ENCODE measurements around the gene GLIPR1L1.
"Not testable (repeated sequence)": the region's sequence is repeated elsewhere in the genome, so short reads cannot be mapped to it uniquely, and the experiment has no call there.

Gene GLIPR1L1

GRCh38 chr12:75329918-75330826, 4.3 kb upstream of the GLIPR1L1 start, which contains the start of gene CAPS2:
TSS of gene CAPS2 (minus strand) at chr12:75330324. CDS start at chr12:75326498, 3,826 bp downstream.
- peaks cover 16% of the 10 kb centered on the region for H3K4me1 Mint-ChIP-seq
- DNase-seq (ENCODE audit: low spot score in 2 of 2): peak; percentile 51 to 80
- peak within 1 kb of the TSS; percentile 75 for H3K4me3 Mint-ChIP-seq

GRCh38 chr12:75337905-75338304, 3.4 kb downstream of the GLIPR1L1 start:
- DNase-seq (ENCODE audit: low spot score in 2 of 2): no peak

More at GRCh38 chr12:75329918-75330826, 4.3 kb upstream of the GLIPR1L1 start, which contains the start of gene CAPS2:
- no peaks in the 10 kb centered on the region for H3K9me3 Mint-ChIP-seq
- H3K27ac Mint-ChIP-seq: no peak within 1 kb of the TSS
- no peaks in the 10 kb centered on the region for H3K36me3 Mint-ChIP-seq
- ATAC-seq: peak; percentile 73

GRCh38 chr12:75341873-75342272, 7.4 kb downstream of the GLIPR1L1 start:
- no peak overlapping the region for H3K4me3 Mint-ChIP-seq
- H3K9me3 Mint-ChIP-seq: no peaks in the 10 kb centered on the region
- DNase-seq (ENCODE audit: low spot score in 2 of 2) (no peak), ATAC-seq (no peak)
- H3K27ac Mint-ChIP-seq: no peak overlapping the region
- peaks cover 8% of the 10 kb centered on the region for H3K4me1 Mint-ChIP-seq
- H3K36me3 Mint-ChIP-seq: no peaks in the 10 kb centered on the region

More at GRCh38 chr12:75337905-75338304, 3.4 kb downstream of the GLIPR1L1 start:
- peaks cover 12% of the 10 kb centered on the region for H3K4me1 Mint-ChIP-seq
- no peak for ATAC-seq
- no peak overlapping the region for H3K27ac Mint-ChIP-seq
- no peaks in the 10 kb centered on the region for H3K36me3 Mint-ChIP-seq
- no peak overlapping the region for H3K4me3 Mint-ChIP-seq
- H3K9me3 Mint-ChIP-seq: no peaks in the 10 kb centered on the region

- ATAC-seq (no peak), DNase-seq (ENCODE audit: low spot score in 2 of 2) (no peak)
- H3K36me3 Mint-ChIP-seq: no peaks in the 10 kb centered on the region
- no peak overlapping the region for H3K27ac Mint-ChIP-seq
- H3K4me1 Mint-ChIP-seq: peaks cover 5% of the 10 kb centered on the region
- H3K4me3 Mint-ChIP-seq: no peak overlapping the region
- H3K9me3 Mint-ChIP-seq: no peaks in the 10 kb centered on the region
These were observed 11.1 kb downstream of the GLIPR1L1 start for GRCh38 chr12:75345531-75345930.

GRCh38 chr12:75346215-75346614, 11.7 kb downstream of the GLIPR1L1 start:
- H3K27ac Mint-ChIP-seq: peak overlapping the region; percentile 23
- ATAC-seq: peak; percentile 99
- not testable (repeated sequence) for H3K4me1 Mint-ChIP-seq; H3K36me3 Mint-ChIP-seq; H3K9me3 Mint-ChIP-seq; H3K4me3 Mint-ChIP-seq; DNase-seq (ENCODE audit: low spot score in 2 of 2)

- DNase-seq (ENCODE audit: low spot score in 2 of 2) (no peak), ATAC-seq (no peak)
- Mint-ChIP-seq H3K4me1 (peaks cover 5% of the 10 kb centered on the region), H3K27ac (no peak overlapping the region), H3K36me3 (no peaks in the 10 kb centered on the region), H3K9me3 (peaks cover 12% of the 10 kb centered on the region), H3K4me3 (no peak overlapping the region)
These were observed 15.5 kb downstream of the GLIPR1L1 start for GRCh38 chr12:75349946-75350345.

- H3K27ac Mint-ChIP-seq: no peak overlapping the region
- no peaks in the 10 kb centered on the region for H3K36me3 Mint-ChIP-seq
- H3K4me3 Mint-ChIP-seq: no peak overlapping the region
- DNase-seq (ENCODE audit: low spot score in 2 of 2) (no peak), ATAC-seq (no peak)
- H3K9me3 Mint-ChIP-seq: peaks cover 15% of the 10 kb centered on the region
- peaks cover 5% of the 10 kb centered on the region for H3K4me1 Mint-ChIP-seq
These were observed 15.9 kb downstream of the GLIPR1L1 start for GRCh38 chr12:75350413-75350812.

- Mint-ChIP-seq H3K4me3 (no peak overlapping the region), H3K9me3 (peaks cover 15% of the 10 kb centered on the region), H3K27ac (no peak overlapping the region), H3K36me3 (no peaks in the 10 kb centered on the region), H3K4me1 (no peaks in the 10 kb centered on the region)
- DNase-seq (ENCODE audit: low spot score in 2 of 2): no peak
- ATAC-seq: no peak
These were observed 19.5 kb downstream of the GLIPR1L1 start for GRCh38 chr12:75354011-75354410.

- peak; percentile 44 for ATAC-seq
- Mint-ChIP-seq H3K27ac (peak overlapping the region; percentile 40), H3K4me1 (peaks cover 14% of the 10 kb centered on the region), H3K36me3 (no peaks in the 10 kb centered on the region), H3K9me3 (no peaks in the 10 kb centered on the region), H3K4me3 (no peak overlapping the region)
- no peak for DNase-seq (ENCODE audit: low spot score in 2 of 2)
These were observed 26.4 kb downstream of the GLIPR1L1 start for GRCh38 chr12:75360920-75361319.

GRCh38 chr12:75361408-75361807, 26.9 kb downstream of the GLIPR1L1 start:
- Mint-ChIP-seq H3K9me3 (no peaks in the 10 kb centered on the region), H3K4me3 (no peak overlapping the region), H3K36me3 (no peaks in the 10 kb centered on the region), H3K4me1 (peaks cover 19% of the 10 kb centered on the region), H3K27ac (peak overlapping the region; percentile 40)
- ATAC-seq: peak; percentile 32
- DNase-seq (ENCODE audit: low spot score in 2 of 2): no peak

GRCh38 chr12:75364919-75365318, 30.4 kb downstream of the GLIPR1L1 start:
- Mint-ChIP-seq H3K36me3 (no peaks in the 10 kb centered on the region), H3K27ac (no peak overlapping the region), H3K4me3 (no peak overlapping the region), H3K9me3 (no peaks in the 10 kb centered on the region), H3K4me1 (peaks cover 25% of the 10 kb centered on the region)
- ATAC-seq (no peak), DNase-seq (ENCODE audit: low spot score in 2 of 2) (no peak)

GRCh38 chr12:75366629-75367028, 32.2 kb downstream of the GLIPR1L1 start:
- no peak overlapping the region for H3K4me3 Mint-ChIP-seq
- no peaks in the 10 kb centered on the region for H3K36me3 Mint-ChIP-seq
- DNase-seq (ENCODE audit: low spot score in 2 of 2): no peak
- H3K4me1 Mint-ChIP-seq: peaks cover 14% of the 10 kb centered on the region
- no peaks in the 10 kb centered on the region for H3K9me3 Mint-ChIP-seq
- peak; percentile 68 for ATAC-seq
- H3K27ac Mint-ChIP-seq: no peak overlapping the region

GRCh38 chr12:75374971-75375370, 40.5 kb downstream of the GLIPR1L1 start:
- Mint-ChIP-seq H3K9me3 (no peaks in the 10 kb centered on the region), H3K27ac (no peak overlapping the region), H3K4me1 (no peaks in the 10 kb centered on the region), H3K4me3 (no peak overlapping the region), H3K36me3 (no peaks in the 10 kb centered on the region)
- ATAC-seq: no peak
- no peak for DNase-seq (ENCODE audit: low spot score in 2 of 2)

- Mint-ChIP-seq H3K9me3 (no peaks in the 10 kb centered on the region), H3K27ac (no peak overlapping the region), H3K4me3 (no peak overlapping the region), H3K36me3 (no peaks in the 10 kb centered on the region), H3K4me1 (no peaks in the 10 kb centered on the region)
- ATAC-seq: no peak
- DNase-seq (ENCODE audit: low spot score in 2 of 2): no peak
These were observed 43.9 kb downstream of the GLIPR1L1 start for GRCh38 chr12:75378354-75378753.

- peak overlapping the region; percentile 86 for H3K4me3 Mint-ChIP-seq
- H3K27ac Mint-ChIP-seq: peak overlapping the region; percentile 97
- H3K9me3 Mint-ChIP-seq: peaks cover 6% of the 10 kb centered on the region
- no peak for DNase-seq (ENCODE audit: low spot score in 2 of 2)
- H3K4me1 Mint-ChIP-seq: peaks cover 37% of the 10 kb centered on the region
- peaks cover 9% of the 10 kb centered on the region for H3K36me3 Mint-ChIP-seq
- ATAC-seq: no peak
These were observed 54.6 kb downstream of the GLIPR1L1 start for GRCh38 chr12:75389061-75389460.

- H3K36me3 Mint-ChIP-seq: peaks cover 9% of the 10 kb centered on the region
- peak overlapping the region; percentile 86 for H3K4me3 Mint-ChIP-seq
- no peak for ATAC-seq
- H3K27ac Mint-ChIP-seq: peak overlapping the region; percentile 97
- peaks cover 37% of the 10 kb centered on the region for H3K4me1 Mint-ChIP-seq
- H3K9me3 Mint-ChIP-seq: peaks cover 6% of the 10 kb centered on the region
- no peak for DNase-seq (ENCODE audit: low spot score in 2 of 2)
These were observed 55.2 kb downstream of the GLIPR1L1 start for GRCh38 chr12:75389706-75390105.
